SHP77 (cell line): ENCODE data around the gene HDAC9.

Experiments used
- DNase-seq, 2 experiments: peaks; one replicate each; lab custom pipeline; 2025; lab: John Stamatoyannopoulos, UW

HDAC9 gene

GRCh38 chr7:18593602-18594279 lies 98.2 kb downstream of the HDAC9 start:
- no peak for DNase-seq

GRCh38 chr7:18597754-18598153 lies 102.2 kb downstream of the HDAC9 start:
- DNase-seq, result no peak

GRCh38 chr7:18607025-18607424 lies 111.5 kb downstream of the HDAC9 start:
- DNase-seq, result no peak

GRCh38 chr7:18610331-18610948 lies 114.9 kb downstream of the HDAC9 start:
- DNase-seq, result no peak

GRCh38 chr7:18614841-18615240 lies 119.3 kb downstream of the HDAC9 start:
- no peak for DNase-seq

GRCh38 chr7:18619311-18619710 lies 123.8 kb downstream of the HDAC9 start:
- no peak for DNase-seq

GRCh38 chr7:18623389-18623788 lies 127.8 kb downstream of the HDAC9 start:
- DNase-seq, result no peak

GRCh38 chr7:18624459-18624858 lies 128.9 kb downstream of the HDAC9 start:
- no peak for DNase-seq

- DNase-seq, result no peak
These were observed 130.5 kb downstream of the HDAC9 start for GRCh38 chr7:18626086-18626485.

- DNase-seq, result no peak
These were observed 131.2 kb downstream of the HDAC9 start for GRCh38 chr7:18626717-18627116.

GRCh38 chr7:18637516-18637915 lies 142.0 kb downstream of the HDAC9 start:
- DNase-seq, result no peak

GRCh38 chr7:18638594-18639452 lies 143.3 kb downstream of the HDAC9 start:
- DNase-seq, result no peak

- DNase-seq, result no peak
These were observed 144.2 kb downstream of the HDAC9 start for GRCh38 chr7:18639711-18640110.

GRCh38 chr7:18644981-18645380 lies 149.4 kb downstream of the HDAC9 start:
- no peak for DNase-seq

GRCh38 chr7:18647582-18647981 lies 152.0 kb downstream of the HDAC9 start:
- DNase-seq, result no peak

GRCh38 chr7:18648849-18649758 lies 153.6 kb downstream of the HDAC9 start:
- DNase-seq, result no peak

GRCh38 chr7:18653381-18654155 lies 158.0 kb downstream of the HDAC9 start:
- no peak for DNase-seq

- no peak for DNase-seq
These were observed 159.2 kb downstream of the HDAC9 start for GRCh38 chr7:18654709-18655108.

- DNase-seq, result no peak
These were observed 160.0 kb downstream of the HDAC9 start for GRCh38 chr7:18655506-18655905.

- DNase-seq, result no peak
These were observed 160.4 kb downstream of the HDAC9 start for GRCh38 chr7:18655912-18656311.

- no peak for DNase-seq
These were observed 160.8 kb downstream of the HDAC9 start for GRCh38 chr7:18656362-18656761.
